ENCODE results near the gene HOXC10.

The HOXC10 gene

GRCh38 chr12:54033106-54033979 lies 48.4 kb downstream of the HOXC10 start:
- TF ChIP-seq CTCF (conservative IDR thresholded peaks at IDR 0.05; ENCODE audit: low read length) = no peak
- DNase-seq (ENCODE audit: low read depth) = peak; percentile 61

GRCh38 chr12:54033980-54034784 lies 49.2 kb downstream of the HOXC10 start:
- TF ChIP-seq CTCF (conservative IDR thresholded peaks at IDR 0.05; ENCODE audit: low read length) = no peak
- peak overlapping the region; percentile 56 for H3K4me3 ChIP-seq (ENCODE audit: low read length)
- DNase-seq (ENCODE audit: low read depth) = peak; percentile 91

More at GRCh38 chr12:54033106-54033979, 48.4 kb downstream of the HOXC10 start:
- H3K4me3 ChIP-seq (ENCODE audit: low read length) = peak overlapping the region; percentile 56

DNA sequence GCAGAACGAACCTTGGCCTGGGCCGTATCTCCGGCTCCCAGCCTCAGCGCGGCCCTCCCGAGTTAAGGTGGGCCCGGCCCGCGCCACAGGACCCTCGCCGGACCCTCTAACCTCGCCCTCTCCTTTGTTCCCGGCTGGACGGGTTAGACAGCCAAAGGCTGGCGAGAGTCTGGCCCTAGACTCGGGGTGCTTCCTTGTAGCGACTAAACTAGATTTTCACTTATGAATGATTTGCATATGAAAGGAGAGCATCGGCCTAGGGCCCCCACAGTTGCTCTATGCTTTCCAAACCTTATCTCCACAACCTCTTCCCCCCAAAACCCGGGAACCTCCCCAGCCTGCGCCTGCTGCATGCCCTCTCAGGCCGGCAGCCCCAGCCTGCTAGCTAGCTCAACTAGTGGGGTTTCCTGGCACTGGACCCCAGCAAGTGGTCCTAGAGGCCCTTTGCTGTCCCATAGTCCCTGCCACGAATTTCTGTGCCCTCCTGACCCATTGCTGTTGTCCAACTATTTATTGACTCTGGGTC lies 49.9 kb downstream of the HOXC10 start:
- no peak for TF ChIP-seq CTCF (conservative IDR thresholded peaks at IDR 0.05; ENCODE audit: low read length)
- H3K4me3 ChIP-seq (ENCODE audit: low read length) = peak overlapping the region; percentile 56
- no peak for DNase-seq (ENCODE audit: low read depth)

DNA sequence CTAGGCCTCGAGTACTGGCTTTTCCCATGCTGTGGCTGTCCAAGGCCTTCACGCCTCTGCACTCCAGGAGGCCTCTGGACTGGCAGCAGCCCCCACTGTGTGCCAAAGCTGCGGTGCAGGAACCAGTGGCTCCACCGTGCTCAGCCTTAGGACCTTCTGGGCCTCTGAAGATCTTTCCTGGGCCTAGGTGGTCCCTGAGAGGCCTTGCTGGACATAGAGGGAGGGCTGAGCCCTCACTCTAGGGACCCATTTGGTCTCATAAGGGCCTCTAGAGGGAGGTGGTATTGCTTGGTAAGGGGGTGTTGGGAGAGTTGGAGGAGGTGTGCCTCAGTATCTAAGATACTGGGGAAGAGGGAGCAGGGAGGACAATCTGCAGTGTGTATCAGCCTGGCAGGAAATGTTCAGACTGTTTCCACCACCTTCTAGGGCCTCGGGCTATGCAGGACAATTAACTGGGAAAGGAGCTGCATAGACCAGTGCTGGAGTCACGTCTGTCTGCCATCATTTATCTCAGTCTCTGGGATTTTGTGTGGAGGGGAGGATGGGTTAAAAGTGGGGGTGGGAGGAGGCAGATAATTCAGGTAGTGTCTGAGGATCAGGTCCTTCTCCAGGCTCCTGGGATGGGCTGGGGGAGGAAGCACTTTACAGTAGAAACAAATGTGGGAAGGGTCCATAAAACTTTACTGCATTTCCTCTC lies 50.8 kb downstream of the HOXC10 start:
- no peak overlapping the region for H3K4me3 ChIP-seq (ENCODE audit: low read length)
- DNase-seq (ENCODE audit: low read depth) = no peak
- no peak for TF ChIP-seq CTCF (conservative IDR thresholded peaks at IDR 0.05; ENCODE audit: low read length)

- TF ChIP-seq CTCF (conservative IDR thresholded peaks at IDR 0.05; ENCODE audit: low read length) = peak; percentile 55
- H3K4me3 ChIP-seq (ENCODE audit: low read length) = no peak overlapping the region; the same call in 1 of the 2 replicates
- peak; percentile 75 for DNase-seq (ENCODE audit: low read depth)
Measured at GRCh38 chr12:54036620-54037359, 51.8 kb downstream of the HOXC10 start.
